AG10803 (cell line): Measurements from ENCODE around the gene F3.

Source experiments
- DNase-seq: peaks from one replicate; pipeline ENCODE4 v3.0.0; 2010; ENCODE audit warnings: low read depth
- H3K4me3 ChIP-seq: 2 replicates; pipeline ENCODE4 v1.5.1; 2011; ENCODE audit warnings: mild to moderate bottlenecking, low read length, control low read depth
- TF ChIP-seq, protein P1 (sequence below): conservative IDR thresholded peaks from 2 replicates; pipeline ENCODE4 v1.5.1; 2011; ENCODE audit warnings: mild to moderate bottlenecking, low read length, control low read depth, inconsistent platforms

Gene F3

GRCh38 chr1:94542088-94542870, 720 bp upstream of the F3 start:
- H3K4me3 ChIP-seq: peak overlapping the region; percentile 77
- TF ChIP-seq, protein P1, sequence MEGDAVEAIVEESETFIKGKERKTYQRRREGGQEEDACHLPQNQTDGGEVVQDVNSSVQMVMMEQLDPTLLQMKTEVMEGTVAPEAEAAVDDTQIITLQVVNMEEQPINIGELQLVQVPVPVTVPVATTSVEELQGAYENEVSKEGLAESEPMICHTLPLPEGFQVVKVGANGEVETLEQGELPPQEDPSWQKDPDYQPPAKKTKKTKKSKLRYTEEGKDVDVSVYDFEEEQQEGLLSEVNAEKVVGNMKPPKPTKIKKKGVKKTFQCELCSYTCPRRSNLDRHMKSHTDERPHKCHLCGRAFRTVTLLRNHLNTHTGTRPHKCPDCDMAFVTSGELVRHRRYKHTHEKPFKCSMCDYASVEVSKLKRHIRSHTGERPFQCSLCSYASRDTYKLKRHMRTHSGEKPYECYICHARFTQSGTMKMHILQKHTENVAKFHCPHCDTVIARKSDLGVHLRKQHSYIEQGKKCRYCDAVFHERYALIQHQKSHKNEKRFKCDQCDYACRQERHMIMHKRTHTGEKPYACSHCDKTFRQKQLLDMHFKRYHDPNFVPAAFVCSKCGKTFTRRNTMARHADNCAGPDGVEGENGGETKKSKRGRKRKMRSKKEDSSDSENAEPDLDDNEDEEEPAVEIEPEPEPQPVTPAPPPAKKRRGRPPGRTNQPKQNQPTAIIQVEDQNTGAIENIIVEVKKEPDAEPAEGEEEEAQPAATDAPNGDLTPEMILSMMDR: no peak
- peak; percentile 94 for DNase-seq

DNA sequence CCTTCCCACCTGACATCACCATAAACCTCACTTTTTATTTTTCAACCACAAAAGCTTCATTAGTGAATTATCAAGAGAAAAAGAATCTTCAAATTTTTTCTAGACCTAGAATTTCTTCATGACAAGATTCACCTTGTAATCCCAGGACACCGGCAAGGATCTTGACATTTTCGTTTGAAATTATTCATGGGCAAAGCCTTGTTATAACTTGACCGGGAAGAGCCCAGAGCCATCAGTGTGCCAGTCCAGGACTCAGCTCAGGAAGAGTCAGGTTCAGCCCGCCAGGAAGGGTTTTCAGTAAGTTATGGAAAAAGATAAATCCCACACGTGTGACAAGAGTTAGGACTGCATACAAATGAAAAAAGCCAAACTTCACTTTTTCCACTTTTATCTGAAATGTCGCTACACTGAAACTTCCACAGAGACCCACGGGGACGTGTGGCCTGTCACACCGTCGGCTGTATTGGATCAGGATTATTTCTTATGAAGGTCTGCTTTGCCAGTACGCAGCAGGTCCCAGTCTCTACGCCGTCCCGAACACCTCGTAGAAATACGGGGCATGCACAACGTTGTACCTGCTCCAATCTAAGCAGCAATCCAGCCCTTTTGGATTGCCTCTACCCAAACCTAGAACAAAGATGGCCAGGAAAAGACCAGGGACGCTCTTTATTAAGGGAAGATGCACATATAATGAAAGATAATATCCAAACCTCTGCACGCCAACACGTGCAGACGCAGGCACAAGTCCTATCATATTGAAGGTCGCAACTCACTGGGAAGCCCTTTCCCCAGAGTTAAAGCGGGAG, 916 bp downstream of the F3 start:
- H3K4me3 ChIP-seq: peak overlapping the region; percentile 77
- DNase-seq: no peak
- TF ChIP-seq, protein P1: no peak

- peak; percentile 37 for DNase-seq
- TF ChIP-seq, protein P1: no peak
- peak overlapping the region; percentile 77 for H3K4me3 ChIP-seq
These were observed 2.1 kb downstream of the F3 start for GRCh38 chr1:94539496-94539895.

DNA sequence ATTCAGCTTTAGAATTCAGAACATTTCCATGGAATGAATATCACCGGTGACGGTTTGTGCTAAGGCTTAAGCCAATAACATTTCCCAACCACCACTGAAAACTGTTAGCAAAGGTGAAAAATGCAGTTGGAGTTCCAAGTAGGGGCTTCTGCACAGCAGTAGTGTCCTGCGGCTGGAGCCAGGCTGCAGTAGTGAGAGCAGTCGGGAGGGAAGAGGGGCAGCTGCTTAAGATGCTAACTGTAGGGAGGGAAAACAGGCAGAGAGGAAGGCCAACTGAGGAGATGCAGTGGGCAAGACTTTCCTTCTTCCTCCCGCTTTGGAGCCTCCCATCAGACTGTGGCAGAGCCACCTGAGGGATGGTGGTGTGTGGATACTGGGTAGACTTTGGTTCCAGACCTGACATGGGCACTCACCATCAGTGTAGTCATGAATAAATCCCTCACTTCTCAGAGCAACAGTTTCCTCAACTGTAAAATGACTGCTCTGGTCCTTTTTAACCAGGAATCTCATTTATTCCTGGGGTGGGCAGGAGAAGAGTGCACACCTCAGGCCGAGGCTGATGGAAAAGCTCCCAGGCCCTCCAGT, 3.2 kb downstream of the F3 start:
- TF ChIP-seq, protein P1: no peak

GRCh38 chr1:94537254-94537653, 4.3 kb downstream of the F3 start:
- TF ChIP-seq, protein P1: no peak
- no peak for DNase-seq
- peak overlapping the region; percentile 13 for H3K4me3 ChIP-seq

More for the DNA sequence above, 3.2 kb downstream of the F3 start:
- DNase-seq: no peak
- H3K4me3 ChIP-seq: peak overlapping the region; percentile 77

DNA sequence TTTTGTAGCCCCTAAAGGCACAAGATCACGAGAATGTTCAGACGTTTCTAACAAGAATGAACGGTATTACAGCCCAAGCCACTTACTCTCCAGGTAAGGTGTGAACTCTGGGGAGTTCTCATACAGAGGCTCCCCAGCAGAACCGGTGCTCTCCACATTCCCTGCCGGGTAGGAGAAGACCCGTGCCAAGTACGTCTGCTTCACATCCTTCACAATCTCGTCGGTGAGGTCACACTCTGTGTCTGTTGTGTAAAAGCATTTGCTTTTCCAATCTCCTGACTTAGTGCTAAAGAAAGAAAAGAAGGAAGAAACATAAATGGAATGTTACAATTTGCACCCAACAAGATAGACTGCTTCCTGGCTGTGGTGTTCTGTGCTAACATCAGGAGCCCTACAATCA, 5.7 kb downstream of the F3 start:
- DNase-seq: peak; percentile 39
- TF ChIP-seq, protein P1: no peak
- H3K4me3 ChIP-seq: no peak overlapping the region

DNA sequence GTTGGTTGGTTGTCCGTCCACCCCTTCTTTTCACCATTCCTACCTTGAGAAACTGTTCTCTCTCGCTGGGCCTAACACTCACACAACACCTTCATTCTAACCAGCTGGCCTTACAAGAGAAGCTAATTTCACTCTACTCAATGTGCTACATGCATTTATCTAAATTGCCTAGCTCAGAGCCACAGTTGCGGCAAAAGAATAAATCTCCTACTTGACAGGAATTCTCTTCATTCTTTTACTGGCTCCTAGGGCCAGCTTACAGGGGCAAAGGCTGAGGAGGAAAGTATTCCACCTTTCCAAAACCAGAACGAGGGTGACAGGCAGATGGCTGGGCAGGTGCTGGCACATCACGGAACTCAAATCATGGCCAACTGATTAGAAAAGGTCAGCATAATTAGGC, 6.5 kb downstream of the F3 start:
- H3K4me3 ChIP-seq: no peak overlapping the region
- DNase-seq: no peak
- TF ChIP-seq, protein P1: no peak
